ENCODE measurements around the gene P3H2.

P3H2 gene

DNA sequence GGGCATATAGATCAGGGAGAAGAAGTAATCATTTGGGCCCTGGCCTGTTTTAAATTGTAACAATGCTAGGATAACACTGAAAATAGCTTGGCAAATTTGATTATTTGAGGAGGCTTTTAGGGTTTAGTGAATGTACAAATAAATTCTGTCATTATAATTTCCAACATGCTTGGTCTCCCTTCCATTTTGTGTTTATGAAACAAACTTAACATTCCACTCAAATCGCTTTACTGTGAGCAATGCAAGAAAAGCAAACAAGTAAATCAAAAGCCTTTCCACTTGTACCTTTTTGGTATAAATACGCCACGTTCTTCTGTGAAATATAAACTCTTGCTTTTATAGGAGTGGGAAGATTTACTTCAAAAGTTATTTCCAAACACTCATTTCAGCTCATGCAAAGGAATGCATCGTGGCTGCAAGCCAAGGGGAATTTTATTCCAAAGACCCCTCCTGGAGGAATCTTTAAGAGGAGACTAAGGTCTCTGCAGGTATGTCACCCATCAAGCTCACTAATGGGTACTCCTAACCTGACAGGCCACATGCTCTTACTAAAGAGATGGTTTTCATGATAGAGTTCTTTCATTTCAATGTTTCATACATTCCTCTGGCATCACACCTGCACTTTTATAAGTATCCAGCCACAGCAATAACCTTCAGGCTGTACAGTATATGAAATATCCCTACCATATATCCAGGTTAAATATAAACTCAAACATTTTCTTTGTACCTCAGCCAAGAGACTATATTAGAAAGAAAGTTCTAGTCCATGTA is 115.2 kb downstream of the P3H2 start:
- TF ChIP-seq ZFX (IDR thresholded peaks at IDR 0.05; ENCODE audit: borderline replicate concordance) (no peak), CTCF (IDR thresholded peaks at IDR 0.05) (no peak)
- H3K27ac ChIP-seq = no peak overlapping the region

DNA sequence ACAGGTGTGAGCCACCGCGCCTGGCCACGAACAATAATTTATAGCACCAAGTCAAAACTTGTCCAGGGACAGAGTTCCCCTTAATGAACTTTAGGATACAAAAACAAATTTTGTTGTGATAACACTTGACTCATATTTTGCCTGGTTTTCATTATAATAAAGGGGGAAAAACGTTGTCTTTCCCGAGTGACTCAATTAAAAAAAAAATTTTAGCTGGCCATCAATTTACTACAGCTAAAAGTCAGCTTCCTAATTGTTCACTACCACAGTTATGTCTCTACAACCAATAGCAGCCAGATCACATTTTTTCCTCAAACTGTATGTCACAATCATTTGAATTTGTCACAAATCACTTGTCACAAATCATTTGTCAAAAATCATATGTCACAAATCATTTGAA is 116.0 kb downstream of the P3H2 start:
- TF ChIP-seq ZFX (IDR thresholded peaks at IDR 0.05; ENCODE audit: borderline replicate concordance) = no peak
- H3K27ac ChIP-seq = no peak overlapping the region

DNA sequence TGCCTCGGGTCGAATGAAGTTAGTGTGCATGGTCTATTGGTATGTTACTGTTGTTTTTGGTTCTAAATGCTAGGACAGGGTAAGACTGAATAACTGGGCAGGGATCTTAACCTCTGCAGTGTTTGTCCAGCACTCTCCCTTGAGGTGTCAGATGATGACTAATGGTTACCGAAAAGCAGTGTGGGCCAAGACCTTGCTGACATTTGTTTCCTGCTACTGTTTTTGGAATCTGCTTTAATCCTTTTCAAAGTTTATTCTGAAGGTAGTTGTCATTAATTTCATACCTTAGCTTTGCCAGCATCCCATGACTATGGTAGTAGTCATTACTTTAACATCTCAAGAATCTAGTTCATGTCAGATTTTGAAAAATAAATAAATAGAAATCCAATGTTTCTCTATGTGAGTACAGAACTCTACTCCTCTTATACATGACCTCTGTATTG is 117.0 kb downstream of the P3H2 start:
- TF ChIP-seq CTCF (IDR thresholded peaks at IDR 0.05) = no peak
- TF ChIP-seq ZFX (IDR thresholded peaks at IDR 0.05; ENCODE audit: borderline replicate concordance) = no peak
- H3K27ac ChIP-seq = no peak overlapping the region

- H3K27ac ChIP-seq = no peak overlapping the region
- TF ChIP-seq CTCF (IDR thresholded peaks at IDR 0.05) = no peak
- TF ChIP-seq ZFX (IDR thresholded peaks at IDR 0.05; ENCODE audit: borderline replicate concordance) = no peak
Measured at GRCh38 chr3:190003068-190003467, 117.6 kb downstream of the P3H2 start.

DNA sequence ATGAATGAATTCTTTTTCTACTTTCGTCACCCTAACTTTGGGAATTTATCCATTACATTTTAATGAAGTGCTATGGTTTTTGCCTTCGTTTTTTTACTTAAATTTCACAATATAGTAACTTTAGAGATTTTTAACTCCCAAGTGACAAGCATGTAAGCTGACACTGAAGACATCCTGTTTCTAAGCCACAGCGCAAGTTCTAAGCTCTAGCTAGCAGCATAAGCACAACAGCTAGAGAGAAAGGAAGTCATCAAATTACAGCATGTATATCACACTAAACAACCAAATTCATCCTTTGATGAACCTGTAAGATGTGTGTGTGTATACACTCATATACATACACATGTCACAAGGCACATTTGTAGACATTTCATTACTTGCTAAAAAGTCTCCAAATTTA is 119.3 kb downstream of the P3H2 start:
- no peak overlapping the region for H3K27ac ChIP-seq
- TF ChIP-seq ZFX (IDR thresholded peaks at IDR 0.05; ENCODE audit: borderline replicate concordance) = no peak
- TF ChIP-seq CTCF (IDR thresholded peaks at IDR 0.05) = no peak

- H3K27ac ChIP-seq = no peak overlapping the region
- TF ChIP-seq ZFX (IDR thresholded peaks at IDR 0.05; ENCODE audit: borderline replicate concordance) (no peak), CTCF (IDR thresholded peaks at IDR 0.05) (no peak)
Measured at GRCh38 chr3:190000861-190001196, 119.9 kb downstream of the P3H2 start.

DNA sequence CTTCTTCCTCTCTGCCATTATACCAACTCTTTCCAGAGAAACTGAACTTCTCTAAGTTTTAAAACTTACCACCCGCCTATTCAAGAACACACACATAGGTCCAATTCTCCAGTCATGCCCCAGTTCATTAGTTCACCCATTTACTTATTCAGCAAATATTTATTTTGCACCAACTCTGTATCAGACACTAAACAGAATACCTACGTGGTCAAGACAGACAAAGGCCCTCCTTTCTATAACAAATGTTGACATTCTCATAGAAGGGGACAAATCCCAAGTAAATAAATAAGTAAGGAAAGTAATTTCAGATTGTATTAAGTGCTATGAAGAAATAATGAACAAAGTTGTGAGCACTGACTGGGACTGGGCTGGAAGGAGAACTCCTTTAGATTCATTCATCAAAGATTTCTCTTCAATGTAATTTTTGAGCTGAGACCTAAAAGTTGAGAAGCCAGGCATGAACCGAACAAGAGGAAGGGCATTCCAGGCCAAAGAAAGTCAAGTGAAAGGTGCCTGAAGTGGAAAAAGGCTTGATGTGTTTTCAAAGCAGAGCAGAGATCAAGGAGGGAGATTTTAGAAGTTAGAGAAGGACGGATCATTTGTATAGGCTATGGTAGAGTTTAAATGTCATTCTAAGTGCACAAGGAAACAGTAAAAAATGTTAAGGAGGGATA is 120.4 kb downstream of the P3H2 start:
- TF ChIP-seq CTCF (IDR thresholded peaks at IDR 0.05) (no peak), ZFX (IDR thresholded peaks at IDR 0.05; ENCODE audit: borderline replicate concordance) (no peak)
- no peak overlapping the region for H3K27ac ChIP-seq

All from 22Rv1 (cell line).